ENCODE results near the gene EP400.

DNA sequence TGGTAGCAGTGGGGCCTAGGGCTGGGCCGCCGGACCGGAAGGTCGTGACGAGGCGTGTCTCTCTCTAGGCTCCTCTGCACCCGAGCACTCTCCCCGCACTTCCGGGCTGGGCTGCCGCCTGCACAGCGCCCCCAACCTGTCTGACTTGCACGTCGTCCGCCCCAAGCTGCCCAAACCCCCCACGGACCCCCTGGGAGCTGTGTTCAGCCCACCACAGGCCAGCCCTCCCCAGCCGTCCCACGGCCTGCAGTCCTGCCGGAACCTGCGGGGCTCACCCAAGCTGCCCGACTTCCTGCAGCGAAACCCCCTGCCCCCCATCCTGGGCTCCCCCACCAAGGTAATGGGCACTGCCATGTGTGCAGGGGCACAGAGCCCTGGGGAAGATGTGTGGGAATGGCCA, 33.9 kb upstream of the EP400 start:
- TF ChIP-seq JUND (CRISPR knock-in tag; IDR thresholded peaks at IDR 0.05) (no peak), TP53 (CRISPR knock-in tag; conservative IDR thresholded peaks at IDR 0.05) (no peak)
- TF ChIP-seq, protein P1, sequence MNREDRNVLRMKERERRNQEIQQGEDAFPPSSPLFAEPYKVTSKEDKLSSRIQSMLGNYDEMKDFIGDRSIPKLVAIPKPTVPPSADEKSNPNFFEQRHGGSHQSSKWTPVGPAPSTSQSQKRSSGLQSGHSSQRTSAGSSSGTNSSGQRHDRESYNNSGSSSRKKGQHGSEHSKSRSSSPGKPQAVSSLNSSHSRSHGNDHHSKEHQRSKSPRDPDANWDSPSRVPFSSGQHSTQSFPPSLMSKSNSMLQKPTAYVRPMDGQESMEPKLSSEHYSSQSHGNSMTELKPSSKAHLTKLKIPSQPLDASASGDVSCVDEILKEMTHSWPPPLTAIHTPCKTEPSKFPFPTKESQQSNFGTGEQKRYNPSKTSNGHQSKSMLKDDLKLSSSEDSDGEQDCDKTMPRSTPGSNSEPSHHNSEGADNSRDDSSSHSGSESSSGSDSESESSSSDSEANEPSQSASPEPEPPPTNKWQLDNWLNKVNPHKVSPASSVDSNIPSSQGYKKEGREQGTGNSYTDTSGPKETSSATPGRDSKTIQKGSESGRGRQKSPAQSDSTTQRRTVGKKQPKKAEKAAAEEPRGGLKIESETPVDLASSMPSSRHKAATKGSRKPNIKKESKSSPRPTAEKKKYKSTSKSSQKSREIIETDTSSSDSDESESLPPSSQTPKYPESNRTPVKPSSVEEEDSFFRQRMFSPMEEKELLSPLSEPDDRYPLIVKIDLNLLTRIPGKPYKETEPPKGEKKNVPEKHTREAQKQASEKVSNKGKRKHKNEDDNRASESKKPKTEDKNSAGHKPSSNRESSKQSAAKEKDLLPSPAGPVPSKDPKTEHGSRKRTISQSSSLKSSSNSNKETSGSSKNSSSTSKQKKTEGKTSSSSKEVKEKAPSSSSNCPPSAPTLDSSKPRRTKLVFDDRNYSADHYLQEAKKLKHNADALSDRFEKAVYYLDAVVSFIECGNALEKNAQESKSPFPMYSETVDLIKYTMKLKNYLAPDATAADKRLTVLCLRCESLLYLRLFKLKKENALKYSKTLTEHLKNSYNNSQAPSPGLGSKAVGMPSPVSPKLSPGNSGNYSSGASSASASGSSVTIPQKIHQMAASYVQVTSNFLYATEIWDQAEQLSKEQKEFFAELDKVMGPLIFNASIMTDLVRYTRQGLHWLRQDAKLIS (CRISPR knock-in tag; IDR thresholded peaks at IDR 0.05) = no peak
